HG02884 (cell line): ENCODE measurements around the gene DHRS13.
"Not testable (repeated sequence)": the region's sequence is repeated elsewhere in the genome, so short reads cannot be mapped to it uniquely, and the experiment has no call there.

ENCODE experiments used
- ATAC-seq: cut with Tn5 transposase; IDR thresholded peaks from one replicate; pipeline ENCODE4 v1.9.1; 2021; ENCODE audit warnings: mild to moderate bottlenecking, moderate library complexity; ENCODE audit not compliant: unreplicated experiment

The DHRS13 gene

DNA sequence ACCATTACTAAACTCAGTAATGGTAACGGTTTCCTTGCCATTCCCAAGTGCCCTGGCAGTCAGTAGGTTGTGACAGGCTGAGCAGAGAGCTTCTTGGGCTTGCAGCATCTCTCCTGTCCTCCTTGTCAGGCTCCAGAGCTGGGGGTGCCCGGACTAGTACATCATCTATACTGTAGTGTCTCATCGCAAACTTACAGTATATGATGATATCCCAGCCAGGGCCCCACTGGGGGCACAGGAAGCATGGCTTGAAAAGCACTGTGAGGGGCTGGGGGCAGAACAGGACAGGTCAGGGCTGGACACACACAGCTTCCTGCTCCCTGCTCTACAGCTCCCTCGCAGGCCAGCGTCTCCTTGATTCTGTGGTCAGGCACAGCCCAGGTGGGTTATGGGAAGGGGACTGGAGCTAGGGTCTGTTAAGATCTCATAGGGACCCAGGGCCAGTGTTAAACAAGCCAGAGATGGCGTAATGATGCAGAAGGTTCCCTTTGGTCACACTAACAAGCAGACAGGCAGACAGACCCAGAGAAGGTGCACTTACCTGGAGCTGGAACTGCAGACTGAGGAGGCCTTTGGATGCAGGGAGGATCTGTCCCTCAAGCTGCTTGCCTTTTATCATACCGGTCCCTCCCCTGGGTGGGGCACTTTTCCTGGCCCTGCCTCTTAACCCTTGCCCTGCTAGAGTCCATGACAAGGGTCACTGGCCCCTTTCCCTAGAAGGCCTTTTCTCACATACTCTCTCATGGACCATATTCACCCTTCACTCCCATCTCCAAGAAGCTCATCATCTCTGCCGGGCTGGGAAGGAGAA lies 41.3 kb downstream of the DHRS13 start:
- ATAC-seq, result no peak

DNA sequence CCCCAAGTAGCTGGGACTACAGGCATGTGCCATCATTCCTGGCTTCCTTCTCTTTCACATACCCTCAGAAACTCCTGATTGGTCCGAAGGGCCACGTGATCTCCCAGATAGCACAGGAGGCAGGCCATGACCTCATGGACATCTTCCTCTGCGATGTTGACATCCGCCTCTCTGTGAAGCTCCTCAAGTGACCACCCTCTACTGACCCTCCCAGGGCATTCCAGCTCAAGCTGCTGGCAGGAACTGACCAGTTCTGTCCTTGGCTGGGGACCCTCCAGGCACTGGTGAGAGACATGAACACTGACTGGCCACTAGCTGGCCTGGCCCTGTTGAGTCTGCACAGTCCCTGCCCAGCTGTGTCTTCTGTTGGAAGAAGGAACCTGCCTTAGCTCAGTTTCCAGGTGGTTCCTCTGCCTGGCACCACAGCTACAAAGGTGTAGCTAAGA lies 42.5 kb downstream of the DHRS13 start:
- ATAC-seq, result no peak

DNA sequence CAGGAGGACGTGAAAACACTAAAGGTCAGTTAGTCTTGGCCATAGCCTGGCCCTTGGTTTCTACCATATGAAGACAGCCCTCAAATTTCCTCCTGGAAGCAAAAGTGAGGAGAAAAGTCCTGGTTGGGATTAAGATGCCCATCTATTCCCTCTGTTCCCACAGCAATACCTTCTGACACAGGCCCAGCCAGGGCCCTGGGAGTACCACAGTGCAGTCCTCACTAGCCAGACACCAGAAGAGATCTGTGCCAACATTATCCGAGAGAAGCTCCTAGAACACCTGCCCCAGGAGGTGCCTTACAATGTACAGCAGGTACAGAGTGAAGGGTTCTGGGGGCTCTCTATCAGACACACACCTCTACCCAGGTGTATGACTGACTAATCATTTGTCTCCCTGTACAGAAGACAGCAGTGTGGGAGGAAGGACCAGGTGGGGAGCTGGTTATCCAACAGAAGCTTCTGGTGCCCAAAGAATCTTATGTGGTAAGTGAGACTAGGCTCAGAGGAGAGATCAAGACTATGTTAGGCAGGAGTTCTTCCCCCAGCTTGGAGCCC lies 44.0 kb downstream of the DHRS13 start:
- no peak for ATAC-seq

DNA sequence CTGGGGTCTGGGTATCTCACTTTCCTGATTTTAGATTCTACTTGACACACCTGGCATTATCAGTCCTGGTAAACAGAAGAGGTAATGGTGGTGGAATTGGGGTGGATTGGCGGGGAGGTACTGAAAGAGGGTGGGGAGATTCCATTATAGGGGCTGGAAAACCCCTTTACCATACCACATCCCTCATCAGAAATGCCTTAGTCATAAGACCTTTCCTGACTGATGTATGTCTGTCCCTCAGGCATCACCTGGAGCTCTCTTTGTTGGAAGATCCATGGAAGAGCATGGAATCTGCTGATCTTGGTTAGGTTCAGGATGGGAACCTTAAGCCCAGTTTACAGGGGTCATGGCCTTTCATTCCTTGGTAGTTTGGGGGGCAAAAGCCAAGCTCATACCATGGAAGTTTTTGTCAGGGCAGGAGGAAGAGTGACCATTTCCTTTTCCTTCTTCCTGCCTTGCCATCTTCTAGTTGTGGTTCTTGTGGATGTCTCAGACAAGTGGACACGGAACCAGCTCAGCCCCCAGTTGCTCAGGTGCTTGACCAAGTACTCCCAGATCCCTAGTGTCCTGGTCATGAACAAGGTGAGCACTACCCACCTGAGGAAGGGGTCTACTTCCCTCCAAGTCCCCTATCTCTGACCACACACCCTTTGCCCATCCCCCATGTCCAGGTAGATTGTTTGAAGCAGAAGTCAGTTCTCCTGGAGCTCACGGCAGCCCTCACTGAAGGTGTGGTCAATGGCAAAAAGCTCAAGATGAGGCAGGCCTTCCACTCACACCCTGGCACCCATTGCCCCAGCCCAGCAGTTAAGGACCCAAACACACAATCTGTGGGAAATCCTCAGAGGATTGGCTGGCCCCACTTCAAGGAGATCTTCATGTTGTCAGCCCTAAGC lies 44.7 kb downstream of the DHRS13 start:
- ATAC-seq, result no peak

DNA sequence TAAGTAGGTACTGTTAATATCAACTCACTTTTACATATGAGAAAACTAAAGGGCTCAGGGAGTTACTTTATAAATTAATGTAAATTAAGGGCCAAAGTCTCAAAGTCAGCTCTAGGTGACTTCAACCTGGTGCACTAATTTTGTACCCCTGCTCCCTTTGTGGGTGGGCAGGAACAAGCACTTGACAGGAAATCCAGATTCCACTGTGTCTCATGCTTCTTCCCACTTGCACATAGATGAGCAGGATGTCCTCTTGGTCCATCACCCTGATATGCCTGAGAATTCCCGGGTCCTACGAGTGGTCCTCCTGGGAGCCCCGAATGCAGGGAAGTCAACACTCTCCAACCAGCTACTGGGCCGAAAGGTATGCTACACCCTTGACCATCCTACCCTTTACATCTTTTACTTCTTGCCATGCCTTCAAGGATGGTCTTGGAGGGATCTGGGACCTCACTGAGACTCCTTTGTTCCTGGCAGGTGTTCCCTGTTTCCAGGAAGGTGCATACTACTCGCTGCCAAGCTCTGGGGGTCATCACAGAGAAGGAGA lies 46.8 kb downstream of the DHRS13 start:
- ATAC-seq, result no peak

DNA sequence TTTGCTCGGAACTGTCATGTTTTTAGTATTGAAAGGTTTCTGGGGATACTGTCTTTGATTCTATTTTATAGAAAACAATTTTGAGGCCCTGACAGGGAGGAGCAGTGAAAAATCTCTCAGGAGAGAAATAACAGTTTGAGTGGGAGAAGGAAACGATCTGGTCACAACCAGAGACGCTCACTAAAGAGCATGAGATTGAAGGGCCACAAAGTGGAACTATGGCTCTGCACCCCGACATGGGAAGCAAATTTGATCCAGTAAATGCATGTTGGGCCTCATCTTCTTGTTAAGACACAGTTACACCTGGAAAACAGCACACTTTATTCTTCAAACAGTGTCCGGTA lies 47.6 kb downstream of the DHRS13 start:
- ATAC-seq, result no peak

DNA sequence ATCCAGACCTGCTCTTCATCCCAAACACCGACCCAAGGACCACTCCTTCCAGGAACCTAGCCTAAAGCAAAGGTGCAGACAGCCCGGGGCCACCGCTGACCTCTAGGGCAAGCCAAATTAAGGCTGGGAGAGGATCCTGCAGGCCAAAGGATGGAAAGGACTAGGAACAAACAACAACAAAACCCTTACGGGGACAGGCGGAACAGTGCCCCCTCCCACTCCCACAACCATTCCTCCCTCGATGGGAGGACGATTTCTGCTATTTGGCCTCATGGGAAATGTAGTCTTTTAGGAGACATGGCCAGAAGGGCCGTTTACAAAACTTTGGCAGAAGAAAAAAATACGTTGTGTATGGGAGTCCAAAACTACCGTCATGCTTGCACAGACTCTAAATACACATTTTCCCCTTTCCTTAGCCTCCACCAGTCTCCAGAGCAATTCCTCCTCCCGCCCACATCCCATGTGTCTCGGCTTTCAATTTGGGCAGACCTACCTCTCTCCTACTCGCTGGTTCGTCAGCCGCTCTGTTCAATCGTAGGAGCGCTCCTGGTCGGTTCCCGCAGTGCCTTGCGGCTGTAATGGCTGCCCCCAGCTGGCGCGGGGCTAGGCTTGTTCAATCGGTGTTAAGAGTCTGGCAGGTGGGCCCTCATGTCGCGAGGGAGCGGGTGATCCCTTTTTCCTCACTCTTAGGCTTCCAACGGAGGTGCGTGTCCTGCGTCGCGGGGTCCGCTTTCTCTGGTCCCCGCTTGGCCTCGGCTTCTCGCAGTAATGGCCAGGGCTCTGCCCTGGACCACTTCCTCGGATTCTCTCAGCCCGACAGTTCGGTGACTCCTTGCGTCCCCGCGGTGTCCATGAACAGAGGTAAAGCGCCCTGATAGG lies 48.2 kb downstream of the DHRS13 start, which contains the start of gene ERAL1:
ERAL1 (plus strand) TSS at position 560 of the 879 bp plus-strand sequence; CDS start at position 579, 19 bp downstream.
- peak; percentile 98 for ATAC-seq

DNA sequence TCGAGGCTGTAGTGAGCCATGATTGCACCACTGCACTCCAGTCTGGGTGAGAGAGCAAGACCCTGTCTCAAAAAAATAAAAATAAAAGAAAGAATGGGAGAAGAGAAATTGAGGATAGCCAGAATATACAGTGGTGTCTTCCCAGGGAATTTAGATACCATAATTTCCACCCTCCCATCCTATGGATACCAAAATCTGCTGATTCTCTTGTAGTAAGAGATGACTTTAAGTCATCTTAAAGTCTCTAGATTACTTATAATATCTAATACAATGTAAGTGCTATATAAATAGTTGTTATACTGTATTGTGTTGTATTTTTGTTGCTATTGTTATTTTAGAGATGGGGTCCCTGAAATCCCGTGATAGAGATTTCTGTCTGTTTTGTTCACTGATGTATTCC lies 49.6 kb downstream of the DHRS13 start:
- ATAC-seq, result no peak

DNA sequence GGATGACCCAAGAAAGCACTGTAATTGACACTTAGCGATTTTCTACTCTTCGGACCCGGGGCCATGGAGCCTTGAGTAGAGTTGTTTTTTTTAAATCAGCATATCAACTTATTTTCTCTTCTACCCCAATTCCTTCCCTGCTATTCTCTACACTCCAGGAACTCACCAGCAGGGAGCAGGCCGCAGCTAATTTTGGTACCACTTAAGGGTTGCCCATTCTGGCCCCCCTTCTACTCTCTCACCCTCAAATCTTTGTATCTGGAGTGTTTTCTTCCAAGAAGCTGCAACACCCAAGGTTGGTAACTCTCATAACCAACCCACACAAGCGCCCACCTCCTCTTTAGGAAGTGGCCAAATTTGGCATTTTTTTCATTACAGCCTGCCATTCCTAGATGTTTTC lies 53.6 kb downstream of the DHRS13 start:
- ATAC-seq, result no peak

DNA sequence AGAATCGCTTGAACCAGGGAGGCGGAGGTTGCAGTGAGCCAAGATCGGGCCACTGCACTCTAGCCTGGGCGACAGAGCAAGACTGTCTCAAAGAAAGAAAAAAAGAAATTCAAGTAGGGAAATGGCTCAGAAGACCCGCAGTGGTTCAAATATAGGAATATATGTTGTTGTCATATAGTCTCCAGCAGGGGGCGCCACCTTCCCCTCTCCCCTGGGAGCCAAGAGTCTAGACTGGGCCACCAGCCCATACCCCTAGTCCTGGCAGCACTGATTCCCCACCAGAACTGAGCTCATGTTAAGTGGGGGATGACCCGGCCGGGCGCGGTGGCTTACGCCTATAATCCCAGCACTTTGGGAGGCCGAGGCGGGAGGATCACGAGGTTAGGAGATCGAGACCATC lies 54.2 kb downstream of the DHRS13 start:
- ATAC-seq, result not testable (repeated sequence)
